GM12874 (cell line): ENCODE measurements around the gene ZSWIM7.

Experiments
- TF ChIP-seq, protein P1 (sequence below): IDR thresholded peaks from 2 replicates; pipeline ENCODE4 v1.5.1; 2011; ENCODE audit warnings: low read depth, mild to moderate bottlenecking, control low read depth, low read length, moderate library complexity; ENCODE audit not compliant: insufficient read depth

Gene ZSWIM7

DNA sequence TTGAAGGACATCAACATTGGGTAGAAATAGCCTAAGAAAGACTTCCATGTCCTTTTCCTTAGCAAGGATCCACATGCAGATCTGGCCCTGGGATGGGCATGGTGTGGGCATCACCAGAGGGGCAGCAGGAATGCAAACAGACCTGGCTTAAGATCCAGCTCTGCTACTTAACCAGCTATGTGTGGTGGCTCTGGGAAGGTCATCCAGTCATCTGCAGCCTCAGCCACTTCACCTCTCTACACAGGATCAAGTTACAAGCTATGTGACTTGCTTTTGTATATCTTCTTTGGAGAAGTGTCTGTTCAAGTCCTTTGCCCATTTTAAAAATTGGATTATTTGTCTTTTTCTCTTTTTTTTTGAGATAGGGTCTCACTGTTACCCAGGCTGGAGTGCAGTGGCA is 68.1 kb downstream of the ZSWIM7 start:
- TF ChIP-seq, protein P1, sequence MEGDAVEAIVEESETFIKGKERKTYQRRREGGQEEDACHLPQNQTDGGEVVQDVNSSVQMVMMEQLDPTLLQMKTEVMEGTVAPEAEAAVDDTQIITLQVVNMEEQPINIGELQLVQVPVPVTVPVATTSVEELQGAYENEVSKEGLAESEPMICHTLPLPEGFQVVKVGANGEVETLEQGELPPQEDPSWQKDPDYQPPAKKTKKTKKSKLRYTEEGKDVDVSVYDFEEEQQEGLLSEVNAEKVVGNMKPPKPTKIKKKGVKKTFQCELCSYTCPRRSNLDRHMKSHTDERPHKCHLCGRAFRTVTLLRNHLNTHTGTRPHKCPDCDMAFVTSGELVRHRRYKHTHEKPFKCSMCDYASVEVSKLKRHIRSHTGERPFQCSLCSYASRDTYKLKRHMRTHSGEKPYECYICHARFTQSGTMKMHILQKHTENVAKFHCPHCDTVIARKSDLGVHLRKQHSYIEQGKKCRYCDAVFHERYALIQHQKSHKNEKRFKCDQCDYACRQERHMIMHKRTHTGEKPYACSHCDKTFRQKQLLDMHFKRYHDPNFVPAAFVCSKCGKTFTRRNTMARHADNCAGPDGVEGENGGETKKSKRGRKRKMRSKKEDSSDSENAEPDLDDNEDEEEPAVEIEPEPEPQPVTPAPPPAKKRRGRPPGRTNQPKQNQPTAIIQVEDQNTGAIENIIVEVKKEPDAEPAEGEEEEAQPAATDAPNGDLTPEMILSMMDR, result no peak

DNA sequence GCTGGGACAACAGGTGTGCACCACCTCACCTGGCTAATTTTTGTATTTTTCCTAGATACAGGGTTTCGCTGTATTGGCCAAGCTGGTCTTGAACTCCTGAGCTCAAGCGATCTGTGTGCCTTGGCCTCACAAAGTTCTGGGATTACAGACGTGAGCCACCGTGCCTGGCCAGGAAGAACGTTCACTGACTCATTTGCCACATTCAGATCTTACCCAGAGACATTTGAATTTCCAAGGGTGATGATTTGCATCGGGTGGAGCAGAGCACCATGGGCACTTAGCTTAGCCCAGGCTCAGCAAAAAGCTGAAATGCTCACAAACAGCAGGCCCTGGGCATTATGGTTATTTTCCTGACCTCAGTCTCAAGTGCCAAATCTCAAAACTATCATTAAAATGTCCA is 69.1 kb downstream of the ZSWIM7 start:
- TF ChIP-seq, protein P1, result no peak

DNA sequence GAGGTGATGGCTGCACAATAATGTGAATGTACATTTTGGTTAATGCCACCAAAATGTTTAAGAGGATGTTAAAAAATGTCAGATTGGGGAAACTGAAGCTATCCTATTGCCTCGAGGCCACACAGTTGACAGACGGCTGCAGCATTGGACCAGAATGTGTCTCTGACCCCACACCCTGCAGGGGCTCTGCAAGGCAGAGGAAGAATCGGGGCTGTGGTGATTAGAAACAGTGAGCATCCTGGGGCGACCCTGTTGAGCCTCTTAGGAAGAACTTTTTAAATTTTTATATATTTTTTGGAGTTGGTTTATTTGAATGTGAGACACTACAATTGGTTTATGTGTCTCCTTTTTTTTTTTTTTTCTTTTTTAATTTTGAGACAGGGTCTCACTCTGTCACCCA is 69.6 kb downstream of the ZSWIM7 start:
- TF ChIP-seq, protein P1, result no peak

DNA sequence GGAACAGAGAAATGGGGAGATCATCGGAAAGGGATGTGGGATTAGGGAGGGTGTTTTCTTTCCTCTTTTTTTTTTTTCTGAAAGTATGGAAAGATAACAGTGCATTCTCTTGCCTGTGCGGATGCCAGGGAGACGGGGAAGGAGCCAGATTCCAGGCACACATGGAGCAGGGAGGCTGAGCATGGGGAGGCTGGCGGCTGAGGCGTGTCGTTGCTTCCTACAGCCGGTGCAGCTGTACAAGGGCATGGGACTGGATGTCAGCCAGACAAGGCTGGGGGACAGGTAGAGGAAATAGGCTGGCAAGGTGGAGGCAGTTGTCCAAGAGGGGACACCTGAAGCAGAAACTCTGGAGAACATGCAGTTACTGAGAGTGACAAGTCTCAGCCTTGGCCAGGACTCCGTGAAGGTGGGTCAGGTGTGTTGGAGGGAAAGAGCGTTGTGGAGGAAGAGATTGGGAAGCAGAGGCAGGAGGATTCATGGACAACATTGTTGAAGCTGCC is 71.2 kb downstream of the ZSWIM7 start:
- TF ChIP-seq, protein P1, result no peak
